K562 (cell line): Measurements from ENCODE around the gene GFOD2. TPM values are rescaled to one million over a fixed set of nuclear protein-coding genes. Genes with fewer than 3 reads are reported as not detected.

Source experiments
- polyA plus RNA-seq, 8 experiments: library from polyadenylated mRNA; depleted of rRNA in 4 of 8; stranded (reverse) in 5 of 8; unstranded in 3 of 8; fragments of >200 nt; fragmentation: Nextera tagmentation in 2 of 8; fragmentation: Illumina TruSeq in 1 of 8; extraction: Ambion mirVana in 2 of 8; extraction: Trizol in 1 of 8; gene quantifications; 2 replicates each; pipeline versions ENCODE4 v1.2.1 to v1.2.3, GENCODE V29; 2011 to 2014; ENCODE audit warnings: inconsistent platforms in 1 of 8, missing spikeins in 1 of 8
- total RNA-seq, 7 experiments: library from RNA; depleted of rRNA in 6 of 7; stranded (reverse); fragments of >200 nt in 6 of 7; fragmentation: Illumina TruSeq in 2 of 7; extraction: Trizol in 2 of 7; gene quantifications; 2 replicates each; pipeline versions ENCODE4 v1.2.1 to v1.2.3, GENCODE V29; 2011 to 2021; ENCODE audit warnings: low replicate concordance in 1 of 7
- TF ChIP-seq, protein P1 (sequence below), 2 experiments: fragments of 450-650 bp in 1 of 2; sonication (generic) in 1 of 2; formaldehyde crosslinking in 1 of 2; IDR thresholded peaks; 2 replicates each; pipeline versions ENCODE4 v1.7.1 to v1.9.0; 2016 to 2022; ENCODE audit warnings: inconsistent platforms in 1 of 2, mild to moderate bottlenecking in 1 of 2, missing genetic modification reagents in 1 of 2

The GFOD2 gene
- total and polyA plus RNA-seq, 9 of the 15 experiments (the other 6 are each of a cell fraction or from before 2014, with no cell fraction given), result 1.9 to 15.8 (median 11.1) TPM

DNA sequence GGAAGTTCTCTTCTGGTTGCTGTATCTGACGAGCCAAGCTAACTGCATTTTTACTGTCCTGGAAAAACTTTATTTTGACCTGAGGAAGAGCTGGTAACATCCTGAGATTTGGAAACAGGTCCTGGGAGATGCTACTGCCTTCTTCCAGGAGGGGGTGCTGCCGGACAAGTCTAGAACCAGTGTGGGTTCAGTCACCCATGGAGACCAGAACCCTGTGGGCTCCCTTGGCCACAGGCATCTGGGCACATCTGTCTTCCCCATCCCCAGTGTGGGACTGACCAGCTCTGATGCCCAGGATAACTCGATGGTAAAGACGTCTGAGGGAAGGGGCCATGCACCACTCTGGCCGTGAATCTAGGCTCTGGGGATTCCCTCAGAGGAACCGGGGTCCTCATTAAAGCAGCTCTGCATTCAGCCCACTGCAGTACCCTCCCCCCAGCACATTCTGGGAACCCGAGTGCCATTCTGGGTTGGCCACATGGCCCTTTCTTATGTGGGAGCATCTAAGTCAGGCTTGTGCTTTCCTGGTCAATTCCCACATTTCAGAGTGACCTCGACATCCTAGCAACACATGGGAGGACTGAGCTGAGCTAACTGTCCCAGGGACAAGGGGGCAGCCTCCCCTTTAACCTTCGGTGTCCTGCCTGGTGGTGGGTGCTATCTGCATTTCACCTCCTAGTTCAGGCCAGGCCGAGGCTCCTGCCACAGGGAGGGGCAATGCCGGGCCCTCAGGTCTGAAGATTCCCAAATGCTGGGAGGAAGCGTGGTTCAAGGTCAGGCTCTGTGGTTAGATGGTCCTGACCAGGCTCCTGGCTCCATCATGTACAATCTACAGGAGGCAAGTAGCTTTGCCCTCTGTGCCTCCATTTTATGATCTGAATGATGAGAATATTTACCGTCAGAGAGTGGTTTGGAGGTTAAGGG, 46.1 kb downstream of the GFOD2 start (continued):
- TF ChIP-seq, protein P1, sequence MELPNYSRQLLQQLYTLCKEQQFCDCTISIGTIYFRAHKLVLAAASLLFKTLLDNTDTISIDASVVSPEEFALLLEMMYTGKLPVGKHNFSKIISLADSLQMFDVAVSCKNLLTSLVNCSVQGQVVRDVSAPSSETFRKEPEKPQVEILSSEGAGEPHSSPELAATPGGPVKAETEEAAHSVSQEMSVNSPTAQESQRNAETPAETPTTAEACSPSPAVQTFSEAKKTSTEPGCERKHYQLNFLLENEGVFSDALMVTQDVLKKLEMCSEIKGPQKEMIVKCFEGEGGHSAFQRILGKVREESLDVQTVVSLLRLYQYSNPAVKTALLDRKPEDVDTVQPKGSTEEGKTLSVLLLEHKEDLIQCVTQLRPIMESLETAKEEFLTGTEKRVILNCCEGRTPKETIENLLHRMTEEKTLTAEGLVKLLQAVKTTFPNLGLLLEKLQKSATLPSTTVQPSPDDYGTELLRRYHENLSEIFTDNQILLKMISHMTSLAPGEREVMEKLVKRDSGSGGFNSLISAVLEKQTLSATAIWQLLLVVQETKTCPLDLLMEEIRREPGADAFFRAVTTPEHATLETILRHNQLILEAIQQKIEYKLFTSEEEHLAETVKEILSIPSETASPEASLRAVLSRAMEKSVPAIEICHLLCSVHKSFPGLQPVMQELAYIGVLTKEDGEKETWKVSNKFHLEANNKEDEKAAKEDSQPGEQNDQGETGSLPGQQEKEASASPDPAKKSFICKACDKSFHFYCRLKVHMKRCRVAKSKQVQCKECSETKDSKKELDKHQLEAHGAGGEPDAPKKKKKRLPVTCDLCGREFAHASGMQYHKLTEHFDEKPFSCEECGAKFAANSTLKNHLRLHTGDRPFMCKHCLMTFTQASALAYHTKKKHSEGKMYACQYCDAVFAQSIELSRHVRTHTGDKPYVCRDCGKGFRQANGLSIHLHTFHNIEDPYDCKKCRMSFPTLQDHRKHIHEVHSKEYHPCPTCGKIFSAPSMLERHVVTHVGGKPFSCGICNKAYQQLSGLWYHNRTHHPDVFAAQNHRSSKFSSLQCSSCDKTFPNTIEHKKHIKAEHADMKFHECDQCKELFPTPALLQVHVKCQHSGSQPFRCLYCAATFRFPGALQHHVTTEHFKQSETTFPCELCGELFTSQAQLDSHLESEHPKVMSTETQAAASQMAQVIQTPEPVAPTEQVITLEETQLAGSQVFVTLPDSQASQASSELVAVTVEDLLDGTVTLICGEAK (IDR thresholded peaks at IDR 0.05), result peak; percentile 77
- TF ChIP-seq, protein P1 (CRISPR knock-in tag; IDR thresholded peaks at IDR 0.05), result no peak
